GM10266 (cell line): ENCODE measurements around the gene GREM1.

Experiments
- DNase-seq: peaks from one replicate; pipeline ENCODE4 v3.0.0; 2012; ENCODE audit errors: extremely low spot score
- CTCF ChIP-seq: IDR thresholded peaks from 2 replicates; pipeline ENCODE4 v1.5.1; 2012; ENCODE audit warnings: mild to moderate bottlenecking, low read depth; ENCODE audit not compliant: control insufficient read depth, insufficient read depth; ENCODE audit errors: missing control alignments

Gene GREM1

GRCh38 chr15:32787949-32788348 lies 70.1 kb downstream of the GREM1 start:
- no peak for DNase-seq
- no peak for TF ChIP-seq CTCF

- DNase-seq: no peak
- TF ChIP-seq CTCF: no peak
Measured at GRCh38 chr15:32790352-32790999, 72.7 kb downstream of the GREM1 start.

- no peak for DNase-seq
- TF ChIP-seq CTCF: no peak
Measured at GRCh38 chr15:32792436-32792835, 74.6 kb downstream of the GREM1 start.
